Activated T-helper 9 cell treated with anti-CD3 and anti-CD28 coated beads, Interleukin-2, amount 50 U/mL, for 16 hours (primary cell): ENCODE results near the gene CMPK2.

Experiments
- DNase-seq: peaks from one replicate; pipeline ENCODE4 v3.0.0-alpha.2; 2020; ENCODE audit warnings: low read depth

The CMPK2 gene

DNA sequence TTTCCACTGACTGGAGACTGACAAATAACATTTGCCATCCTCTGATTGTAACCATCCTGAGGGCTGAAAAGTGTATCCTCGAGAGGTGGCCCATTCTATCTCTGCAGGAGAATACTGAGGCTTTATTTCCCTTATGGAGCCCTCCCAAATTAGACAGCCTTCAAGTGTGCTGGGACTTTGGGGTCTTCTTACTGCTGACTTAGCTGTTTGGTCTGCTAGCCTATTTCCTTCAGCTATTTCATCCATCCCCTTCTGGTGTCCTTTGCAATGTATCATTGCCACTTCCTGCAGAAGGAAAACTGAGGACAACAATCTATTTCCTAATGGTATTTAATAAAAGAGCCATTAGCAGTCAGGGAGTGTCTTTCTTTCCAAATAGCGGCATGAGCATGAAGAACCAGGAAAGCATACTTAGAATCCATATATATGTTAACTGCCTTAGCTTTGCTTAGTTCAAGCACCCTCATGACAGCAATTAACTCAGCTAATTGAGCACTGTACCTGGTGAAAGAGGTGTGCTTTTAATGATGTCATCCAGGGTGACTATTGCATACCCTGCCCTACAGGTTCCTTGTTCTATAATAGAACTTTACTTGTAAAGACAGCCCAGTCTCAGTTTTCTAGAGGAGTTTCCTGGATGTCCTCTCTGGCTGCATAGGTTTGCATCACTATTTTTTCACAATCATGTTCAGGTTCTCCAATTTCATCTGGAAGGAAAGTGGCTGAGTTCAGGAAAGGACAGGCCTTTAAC lies 24.0 kb downstream of the CMPK2 start:
- DNase-seq, result no peak

DNA sequence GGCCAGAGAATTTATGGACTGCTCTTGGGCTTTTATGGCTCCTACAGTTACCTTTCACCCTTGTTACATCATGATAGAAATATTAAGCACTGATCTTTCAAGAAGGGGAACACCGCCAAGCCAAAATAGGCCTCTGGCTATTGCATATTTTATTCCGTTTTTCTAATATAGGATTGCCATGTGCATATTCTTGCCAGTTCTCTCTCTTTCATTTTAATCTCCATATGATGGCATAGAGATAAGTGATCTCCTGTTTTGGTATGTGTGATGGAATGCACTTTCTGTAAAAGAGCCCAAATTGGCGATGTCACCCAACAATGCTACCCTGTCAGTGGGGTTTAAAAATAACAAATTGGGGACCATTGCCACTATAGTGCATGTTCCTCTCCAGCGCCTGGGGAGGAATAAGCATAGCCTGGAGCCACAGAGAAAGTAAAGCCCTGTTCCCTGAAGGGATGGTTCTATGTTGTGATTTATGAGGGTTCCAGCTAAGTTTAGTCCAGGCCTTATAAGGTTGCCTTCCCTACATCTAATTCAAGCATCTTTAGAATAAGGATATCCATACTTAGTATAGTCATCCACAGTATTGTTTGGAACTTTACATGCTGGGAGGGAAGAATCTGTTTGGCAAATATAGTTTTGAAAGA lies 26.9 kb downstream of the CMPK2 start:
- DNase-seq, result no peak

DNA sequence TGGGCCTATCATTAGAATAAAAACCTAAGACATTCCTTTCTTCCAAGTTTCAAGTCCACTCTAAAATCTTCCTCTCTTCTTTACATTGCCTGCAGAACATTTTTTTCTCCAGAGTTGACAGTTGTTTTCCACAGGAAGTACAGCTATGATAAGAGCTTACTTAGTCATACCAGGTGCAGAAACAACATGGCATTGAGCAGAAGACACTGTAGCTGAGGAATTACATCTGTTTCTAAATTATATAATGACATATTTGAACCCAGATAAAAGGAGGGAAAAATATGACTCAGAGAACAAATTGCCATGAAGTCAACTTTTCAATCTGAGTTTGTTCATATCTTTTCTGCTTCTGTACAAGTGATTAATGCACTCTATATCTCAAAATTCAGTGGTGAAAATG lies 30.2 kb downstream of the CMPK2 start:
- no peak for DNase-seq

DNA sequence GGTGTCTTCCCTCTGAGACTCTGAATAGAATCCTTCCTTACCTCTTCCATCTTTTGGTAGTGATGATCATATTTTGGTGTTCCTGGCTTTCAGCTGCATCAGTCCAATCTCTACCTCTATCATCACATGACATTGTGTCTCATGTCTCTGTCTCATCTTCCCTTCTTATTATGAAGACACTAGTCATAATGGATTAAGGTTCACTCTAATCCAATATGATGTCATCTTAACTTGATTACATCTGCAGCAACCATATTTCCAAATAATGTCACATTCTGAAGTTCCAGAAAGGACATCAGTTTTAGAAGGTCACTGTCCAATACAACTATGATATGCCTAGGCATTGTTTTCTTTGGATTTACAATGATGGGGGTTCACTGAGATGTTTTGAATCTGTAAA lies 31.5 kb downstream of the CMPK2 start:
- no peak for DNase-seq

DNA sequence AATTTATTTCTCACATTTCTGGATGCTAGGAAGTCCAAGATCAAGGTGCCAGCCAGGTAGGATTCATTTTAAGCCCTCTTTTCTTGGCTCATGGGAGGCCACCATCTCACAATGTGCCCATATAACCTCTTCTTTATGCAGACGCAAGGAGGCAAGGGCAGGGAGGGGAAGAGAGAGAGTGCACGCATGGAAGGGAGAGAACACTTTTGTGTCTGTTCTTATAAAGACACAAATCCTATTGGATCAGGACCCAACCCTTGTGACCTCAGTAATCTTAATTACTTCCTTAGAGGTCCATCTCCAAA lies 32.5 kb downstream of the CMPK2 start:
- DNase-seq, result no peak

DNA sequence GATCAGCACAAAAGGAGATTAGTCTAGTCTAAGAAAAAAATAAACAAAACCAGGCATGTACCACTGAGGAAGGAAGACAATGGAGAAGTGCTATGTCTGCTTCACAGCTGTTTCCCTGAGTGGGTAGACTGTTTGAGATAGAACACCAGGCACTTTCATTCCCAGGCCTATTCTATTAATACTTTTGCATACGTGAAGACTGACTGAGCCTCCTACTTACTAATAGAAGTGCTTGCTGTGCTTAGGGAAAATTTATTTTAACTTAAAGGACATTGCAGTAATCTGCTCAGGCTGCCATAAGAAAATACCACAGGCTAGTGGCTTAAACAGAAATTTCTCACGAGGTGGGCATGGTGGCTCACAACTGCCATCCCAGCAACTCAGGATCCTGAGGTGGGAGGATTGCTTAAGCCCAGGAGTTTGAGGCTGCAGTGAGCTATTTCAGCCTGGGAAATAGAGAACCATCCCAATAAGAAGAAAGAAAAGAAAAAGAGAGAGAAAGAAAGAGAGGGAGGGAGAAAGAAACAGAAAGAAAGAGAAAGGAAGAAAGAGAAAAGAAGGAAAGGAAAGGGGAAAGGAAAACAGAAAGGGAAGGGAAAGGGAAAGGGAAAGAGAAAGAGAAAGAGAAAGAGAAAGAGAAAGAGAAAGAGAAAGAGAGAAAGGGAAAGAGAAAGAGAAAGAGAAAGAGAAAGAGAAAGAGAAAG lies 33.0 kb downstream of the CMPK2 start:
- DNase-seq, result no peak

DNA sequence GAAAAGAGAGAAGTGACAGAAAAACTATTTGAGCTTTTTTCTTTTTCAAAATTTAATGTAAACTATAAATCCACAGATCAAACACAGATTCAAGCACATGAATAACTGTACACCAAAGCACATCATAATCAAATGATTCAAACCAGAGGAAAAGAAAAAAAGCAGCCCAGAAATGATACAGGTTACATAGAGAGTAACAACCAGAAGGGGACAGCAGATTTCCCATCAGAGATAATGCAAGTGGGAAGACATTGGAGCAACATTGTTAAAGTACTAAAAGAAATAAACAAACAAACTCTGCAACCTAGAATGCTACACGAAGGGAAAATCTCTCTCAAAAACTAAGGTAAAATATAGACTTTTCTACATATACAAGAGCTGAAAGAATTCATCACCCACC lies 34.5 kb downstream of the CMPK2 start:
- no peak for DNase-seq

DNA sequence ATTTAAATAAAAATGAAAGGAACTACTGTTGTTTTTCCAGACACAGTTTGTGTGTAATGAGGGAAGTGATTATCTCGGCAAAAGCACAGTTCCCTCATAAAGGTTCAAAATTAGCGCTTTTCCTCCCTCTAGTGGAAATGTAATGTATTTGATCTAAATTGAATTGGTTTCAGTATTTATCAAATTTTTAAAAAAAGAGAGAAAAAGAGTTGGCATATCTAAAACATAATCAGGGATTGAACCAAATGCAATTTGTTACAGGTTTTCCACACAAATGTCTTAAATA lies 37.5 kb downstream of the CMPK2 start:
- DNase-seq, result no peak

DNA sequence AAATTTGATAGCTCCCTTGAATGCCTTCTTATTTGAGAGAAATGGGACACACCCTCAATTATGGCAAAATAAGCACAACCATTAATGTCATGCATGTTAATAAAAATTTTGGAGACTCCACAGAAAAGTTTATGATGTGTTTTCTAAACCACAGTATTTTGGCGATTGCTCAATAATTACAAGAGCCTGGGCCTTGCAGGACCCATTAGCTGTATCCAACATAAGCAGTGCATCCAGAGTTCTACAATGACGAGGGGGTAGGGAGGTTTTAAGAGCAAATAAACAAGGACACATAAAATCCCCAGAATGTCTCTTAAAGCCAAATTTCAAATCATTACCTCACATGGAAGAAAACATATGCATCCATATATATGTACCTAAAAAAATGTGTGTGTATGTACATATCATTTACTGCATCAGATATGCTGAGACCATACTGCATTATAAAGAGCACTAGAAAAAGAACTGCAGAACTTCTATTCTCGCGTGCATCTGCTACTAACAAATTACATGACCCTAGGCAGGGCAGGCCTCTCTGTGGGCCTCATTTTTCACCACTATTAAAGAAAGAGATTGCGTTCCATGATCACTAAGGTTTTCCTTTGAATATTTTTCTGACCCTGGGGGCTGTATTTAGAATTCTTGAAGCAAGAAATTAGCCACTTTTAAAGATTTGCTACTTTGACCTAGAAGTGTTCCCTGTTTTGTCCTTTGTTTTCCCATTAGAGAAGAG lies 38.0 kb downstream of the CMPK2 start:
- DNase-seq, result no peak

DNA sequence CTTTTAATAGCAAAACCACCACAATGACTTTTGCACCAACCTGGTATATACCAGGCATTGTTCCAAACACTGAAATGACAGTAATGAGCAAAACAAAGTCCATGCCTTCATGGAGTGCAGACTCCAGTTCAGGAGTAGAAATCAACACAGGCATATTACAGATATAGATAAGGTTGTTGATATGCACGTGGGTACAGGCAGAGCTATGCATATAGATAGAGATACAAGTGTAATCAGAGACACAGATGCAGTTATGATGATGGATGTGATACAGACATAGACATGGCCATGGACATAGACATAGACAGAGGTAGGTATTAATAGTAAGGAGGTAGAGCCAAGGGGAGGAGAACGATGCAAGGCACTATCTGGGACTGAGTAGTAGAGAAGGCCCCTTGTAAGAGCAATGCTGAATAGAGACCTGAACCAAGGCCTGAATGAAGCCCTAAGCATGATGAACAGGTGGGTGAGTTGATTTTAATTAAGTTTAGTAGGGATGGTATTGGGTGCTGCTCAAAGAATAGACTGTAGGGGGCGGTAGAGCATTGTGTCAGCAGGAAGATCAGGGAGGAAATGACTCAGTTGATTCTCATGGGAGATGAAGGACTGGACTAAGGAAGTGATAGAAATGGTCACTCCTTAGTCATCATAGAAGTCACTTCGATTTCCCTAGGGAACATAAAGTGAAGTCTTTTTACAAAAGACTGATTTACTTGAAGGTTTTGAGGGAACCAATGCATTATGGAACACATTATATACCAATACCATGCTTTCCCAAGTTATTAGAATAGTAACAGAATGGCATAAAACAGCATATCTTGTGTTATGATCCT lies 39.4 kb downstream of the CMPK2 start:
- DNase-seq, result peak; percentile 20

DNA sequence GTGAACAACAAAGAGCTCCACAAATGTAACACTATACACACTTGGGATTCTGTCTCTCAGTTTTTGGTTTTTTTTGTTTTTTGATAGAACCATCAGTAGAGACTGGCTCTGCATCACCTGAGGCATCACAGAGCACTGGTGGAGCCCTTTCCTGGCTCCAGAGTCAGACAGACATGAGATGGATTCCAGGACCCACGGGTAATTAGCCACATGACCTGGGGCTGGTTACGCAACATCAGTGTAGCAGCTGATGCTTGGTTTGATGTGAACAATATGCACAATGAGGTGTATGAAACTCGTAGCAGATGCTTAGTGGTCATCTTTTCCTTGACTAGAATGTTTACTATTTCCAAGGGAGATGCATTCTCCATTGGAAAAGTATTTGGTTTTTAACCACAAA lies 40.7 kb downstream of the CMPK2 start:
- DNase-seq, result no peak

DNA sequence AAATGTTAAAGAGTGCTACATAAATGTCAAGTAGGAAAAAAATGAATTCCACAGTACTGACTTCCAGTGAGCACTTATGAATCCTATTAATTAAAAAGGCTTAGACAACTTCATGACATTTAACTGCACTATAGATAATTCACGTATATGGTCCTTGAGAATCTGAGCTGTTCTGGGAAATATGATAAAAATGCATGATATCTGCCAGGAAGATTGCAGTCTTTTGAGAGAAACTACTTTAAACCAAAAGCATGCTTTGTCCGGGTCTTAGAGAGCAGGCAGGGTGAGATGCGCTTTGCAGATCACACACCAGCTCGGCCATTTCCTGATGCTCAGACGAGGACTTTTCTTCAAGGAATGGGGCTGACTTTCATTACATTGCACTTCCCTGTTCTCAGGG lies 42.6 kb downstream of the CMPK2 start:
- DNase-seq, result no peak

DNA sequence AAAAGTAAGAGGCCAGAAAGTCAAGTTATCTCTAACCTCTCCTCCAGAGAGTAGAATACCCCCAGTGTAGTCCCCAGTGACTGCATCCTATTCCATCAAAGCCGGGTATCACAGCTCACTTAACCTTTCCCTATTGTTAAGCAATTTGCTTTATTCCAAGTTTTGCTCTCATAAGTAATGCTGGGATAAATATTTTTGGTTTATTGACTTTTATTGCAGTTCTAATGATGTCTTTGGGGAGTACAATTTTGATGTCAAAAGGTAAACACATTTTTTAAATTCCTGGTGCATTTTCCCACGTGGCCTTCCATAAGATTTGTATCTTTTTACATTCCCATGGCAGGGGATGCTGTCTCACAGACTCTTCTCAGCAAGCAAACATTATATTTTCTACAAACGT lies 43.3 kb downstream of the CMPK2 start:
- no peak for DNase-seq

DNA sequence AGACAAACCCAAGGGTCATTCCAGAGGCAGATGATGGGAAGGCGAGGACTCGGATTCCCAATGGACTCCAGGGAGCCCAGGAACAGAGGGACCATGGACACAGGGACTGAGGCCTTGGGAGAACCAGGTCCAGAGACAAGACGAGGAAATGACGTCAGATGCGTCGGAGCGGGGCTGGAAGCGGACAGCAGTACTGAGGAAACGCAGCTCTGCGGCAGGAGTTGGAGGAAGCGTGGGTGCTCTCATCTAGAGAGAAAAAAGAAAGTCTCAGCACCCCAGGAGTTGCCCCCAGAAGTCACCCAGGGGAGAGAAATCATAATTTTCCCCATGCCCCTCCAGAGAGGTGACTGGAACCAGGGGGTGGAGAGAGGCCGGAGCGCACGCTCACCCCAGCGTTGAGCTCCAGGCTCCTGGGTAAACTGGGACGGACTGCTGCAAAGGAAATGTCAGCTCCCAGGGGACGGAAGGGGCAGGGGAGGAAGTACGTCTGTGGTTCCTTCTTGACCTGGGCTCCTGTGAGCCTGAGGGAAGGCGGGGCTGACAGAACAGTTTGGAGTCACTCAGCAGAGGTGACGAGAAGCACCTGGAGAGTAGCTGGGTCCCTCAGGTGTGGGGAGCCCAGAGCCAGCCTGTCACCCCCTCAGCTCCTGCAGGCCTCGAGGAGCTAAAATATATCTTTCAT lies 44.7 kb downstream of the CMPK2 start:
- DNase-seq, result no peak

DNA sequence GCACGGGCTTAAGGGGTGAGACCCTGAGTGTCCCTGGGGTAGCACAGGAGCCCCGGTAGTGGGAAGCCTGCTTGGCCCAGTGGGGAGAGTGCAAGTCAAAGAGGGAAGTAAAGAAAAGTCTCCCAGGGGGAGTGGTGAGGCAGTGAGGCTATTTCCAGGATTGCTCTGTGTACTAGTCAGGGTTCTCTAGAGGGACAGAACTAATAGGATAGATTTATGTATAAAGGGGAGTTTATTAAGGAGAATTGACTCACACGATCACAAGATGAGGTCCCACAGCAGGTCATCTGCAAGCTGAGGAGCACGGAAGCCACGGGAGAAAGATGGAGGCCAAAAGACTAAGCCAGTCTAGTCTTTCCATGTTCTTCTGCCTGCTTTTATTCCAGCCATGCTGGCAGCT lies 45.5 kb downstream of the CMPK2 start:
- no peak for DNase-seq

DNA sequence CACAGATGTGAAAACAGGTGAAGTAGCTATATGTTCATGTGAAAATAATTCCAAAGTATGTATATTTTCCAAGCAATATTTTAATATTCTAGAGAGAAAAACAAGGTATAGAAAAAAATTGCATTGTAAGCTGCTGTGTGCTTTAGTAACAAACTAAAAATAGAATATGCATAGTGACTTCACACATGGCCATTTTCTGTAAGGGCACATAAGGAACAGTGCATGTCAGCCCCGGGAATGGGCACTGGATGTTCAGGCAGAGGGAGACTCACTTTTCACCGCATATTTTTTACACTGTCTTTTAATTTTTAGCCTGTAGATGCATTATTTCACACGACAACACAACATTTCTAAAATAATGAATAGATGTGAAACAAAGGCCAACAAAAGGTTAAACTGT lies 46.0 kb downstream of the CMPK2 start:
- no peak for DNase-seq

DNA sequence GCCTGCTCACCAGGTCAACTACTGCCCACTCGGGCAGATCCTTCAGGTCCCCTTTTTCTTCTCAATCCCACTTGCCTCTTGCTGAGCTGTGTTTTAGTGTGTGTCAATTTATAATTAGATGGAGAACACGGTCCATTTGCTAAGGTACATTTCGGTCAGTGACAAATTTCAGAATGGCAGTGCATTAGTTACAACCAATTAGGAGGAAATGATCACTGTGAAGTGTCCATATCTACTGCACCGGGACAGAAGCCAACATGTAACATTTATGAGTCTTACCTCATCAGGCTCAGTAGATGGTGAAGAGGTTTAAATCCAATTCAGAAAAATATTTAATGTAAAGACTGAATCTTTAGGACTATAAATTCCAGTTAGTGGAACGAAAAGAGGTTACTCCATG lies 47.7 kb downstream of the CMPK2 start:
- no peak for DNase-seq

DNA sequence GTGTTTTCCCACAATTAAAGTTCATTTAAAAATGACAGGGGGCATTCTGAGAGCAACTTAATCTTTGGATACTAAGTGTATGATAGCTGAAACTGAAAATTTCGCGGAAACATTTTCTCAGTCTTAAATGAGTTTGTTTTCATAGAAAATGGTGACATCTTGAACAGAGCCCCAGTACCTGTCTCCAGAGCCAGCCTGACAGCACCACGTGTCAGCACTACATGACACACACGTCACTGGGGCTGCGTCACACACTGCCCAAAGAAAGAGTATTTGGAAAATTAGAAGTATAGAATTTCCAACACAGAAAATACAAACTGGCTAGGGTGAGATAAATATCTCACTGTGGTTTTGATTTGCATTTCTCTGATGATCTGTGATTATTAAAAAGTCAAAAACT lies 50.8 kb downstream of the CMPK2 start:
- no peak for DNase-seq

DNA sequence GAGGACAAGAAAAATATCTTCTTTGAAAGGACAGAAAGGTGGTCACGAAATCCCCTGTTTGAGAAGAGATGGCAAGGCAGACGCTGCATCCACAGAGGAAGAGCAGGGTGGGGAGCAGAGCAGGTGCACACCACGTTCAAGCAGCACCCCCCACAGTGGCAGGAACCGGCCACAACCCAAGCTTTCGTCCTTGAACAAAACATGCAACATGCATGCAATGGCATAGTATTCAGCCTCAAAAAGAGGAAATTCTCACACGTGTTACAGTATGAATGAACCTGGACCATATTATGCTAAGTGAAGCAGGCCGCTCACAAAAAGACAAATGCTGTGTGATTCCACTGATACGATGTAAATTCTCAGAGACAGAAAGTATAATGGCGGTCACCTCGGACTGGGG lies 51.4 kb downstream of the CMPK2 start:
- DNase-seq, result no peak

DNA sequence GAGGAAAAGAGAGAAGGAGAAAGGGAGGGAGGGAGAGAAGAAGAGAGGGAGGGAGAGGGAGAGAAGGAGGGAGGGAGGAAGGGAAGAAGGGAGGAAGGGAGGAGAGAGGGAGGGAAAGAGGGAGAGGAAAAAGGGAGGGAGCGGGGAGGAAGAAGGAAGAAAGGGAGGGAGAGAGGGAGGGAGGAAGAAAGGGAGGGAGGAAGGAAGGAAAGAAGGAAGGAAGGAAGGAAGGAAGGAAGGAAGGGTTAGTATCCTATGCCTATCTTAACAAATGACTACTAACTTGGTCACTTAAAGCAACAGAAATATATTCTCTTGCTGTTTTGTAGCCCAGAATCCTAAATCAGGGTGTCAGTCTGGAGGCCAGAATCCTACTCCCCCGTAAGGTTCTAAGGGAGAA lies 52.1 kb downstream of the CMPK2 start:
- DNase-seq, result no peak

DNA sequence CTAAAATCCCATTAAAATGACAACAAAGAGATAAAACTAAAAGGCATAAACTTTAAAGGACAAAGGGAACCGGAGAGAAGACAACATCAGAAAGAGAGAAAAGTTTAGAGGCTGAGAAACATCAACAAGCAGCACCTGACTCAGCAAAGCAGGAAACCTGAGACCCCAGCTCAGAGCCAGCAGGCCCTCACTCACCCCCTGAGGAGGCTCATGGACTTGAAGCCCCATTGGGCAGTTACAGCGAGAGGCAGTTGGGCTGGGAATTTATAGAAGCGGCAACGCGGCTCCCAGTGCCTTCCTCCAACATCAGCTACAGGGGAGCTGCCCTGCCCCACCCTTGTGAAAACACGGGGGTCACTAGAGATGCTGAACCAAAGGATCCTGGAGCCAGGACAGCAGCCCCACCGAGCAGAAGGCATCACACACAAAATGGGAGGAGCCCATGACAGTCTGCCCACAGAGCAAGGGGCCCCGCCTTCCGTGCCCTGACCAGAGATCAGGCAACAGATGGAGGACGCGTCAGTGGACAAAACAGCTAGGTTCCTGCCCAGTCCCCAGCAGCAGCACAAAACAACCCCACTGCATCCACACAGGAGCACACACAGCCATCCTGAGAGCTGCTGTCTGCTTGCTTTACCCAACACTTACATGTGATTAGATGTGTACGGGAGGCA lies 52.7 kb downstream of the CMPK2 start:
- no peak for DNase-seq
